T-helper 22 cell (primary cell): ENCODE results near the gene AKR1D1.
"Not testable (repeated sequence)": the region's sequence is repeated elsewhere in the genome, so short reads cannot be mapped to it uniquely, and the experiment has no call there.

ENCODE experiments used
- DNase-seq: peaks from one replicate; pipeline ENCODE4 v3.0.0-alpha.2; 2020; ENCODE audit warnings: low read depth

AKR1D1 gene, protein sequence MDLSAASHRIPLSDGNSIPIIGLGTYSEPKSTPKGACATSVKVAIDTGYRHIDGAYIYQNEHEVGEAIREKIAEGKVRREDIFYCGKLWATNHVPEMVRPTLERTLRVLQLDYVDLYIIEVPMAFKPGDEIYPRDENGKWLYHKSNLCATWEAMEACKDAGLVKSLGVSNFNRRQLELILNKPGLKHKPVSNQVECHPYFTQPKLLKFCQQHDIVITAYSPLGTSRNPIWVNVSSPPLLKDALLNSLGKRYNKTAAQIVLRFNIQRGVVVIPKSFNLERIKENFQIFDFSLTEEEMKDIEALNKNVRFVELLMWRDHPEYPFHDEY

DNA sequence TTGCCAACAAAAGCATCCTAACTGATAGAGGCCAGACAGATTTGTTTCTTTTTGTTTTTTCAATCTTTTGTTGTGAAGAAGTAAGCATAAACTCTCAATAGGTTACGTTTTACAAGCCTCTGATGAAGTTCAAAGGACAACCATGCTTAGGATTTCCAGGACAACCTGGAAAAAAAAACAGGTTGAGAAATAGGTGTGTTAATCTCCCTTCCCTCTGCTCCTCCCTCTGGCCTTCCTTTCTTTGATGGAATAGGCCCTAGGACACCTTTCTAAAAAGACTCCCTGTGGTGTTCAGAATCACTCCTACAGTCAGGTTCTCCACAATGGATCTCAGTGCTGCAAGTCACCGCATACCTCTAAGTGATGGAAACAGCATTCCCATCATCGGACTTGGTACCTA is at the start of gene AKR1D1:
Gene AKR1D1 (plus strand): TSS at position 264 of the 400 bp plus-strand sequence. CDS start 60 bp downstream, at position 324.
- DNase-seq, result no peak

GRCh38 chr7:138027100-138027499 is 49.2 kb upstream of the AKR1D1 start:
- no peak for DNase-seq

DNA sequence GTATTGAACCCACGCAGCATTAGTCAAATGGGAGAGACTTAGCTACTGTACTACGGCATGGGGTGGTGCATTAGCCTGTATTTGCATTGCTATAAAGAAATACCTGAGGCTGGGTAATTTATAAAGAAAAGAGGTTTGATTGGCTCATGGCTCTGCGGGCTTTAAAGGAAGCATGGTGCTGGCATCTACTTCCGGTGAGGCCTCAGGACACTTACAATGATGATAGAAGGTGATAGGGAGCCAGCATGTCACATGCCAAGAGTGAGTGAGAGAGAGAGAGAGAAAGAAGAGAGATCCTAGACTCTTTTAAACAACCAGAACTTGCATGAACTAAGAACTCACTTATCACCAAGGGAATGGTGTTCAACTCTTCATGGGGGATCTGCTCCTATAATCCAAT is 47.1 kb upstream of the AKR1D1 start:
- DNase-seq, result no peak

DNA sequence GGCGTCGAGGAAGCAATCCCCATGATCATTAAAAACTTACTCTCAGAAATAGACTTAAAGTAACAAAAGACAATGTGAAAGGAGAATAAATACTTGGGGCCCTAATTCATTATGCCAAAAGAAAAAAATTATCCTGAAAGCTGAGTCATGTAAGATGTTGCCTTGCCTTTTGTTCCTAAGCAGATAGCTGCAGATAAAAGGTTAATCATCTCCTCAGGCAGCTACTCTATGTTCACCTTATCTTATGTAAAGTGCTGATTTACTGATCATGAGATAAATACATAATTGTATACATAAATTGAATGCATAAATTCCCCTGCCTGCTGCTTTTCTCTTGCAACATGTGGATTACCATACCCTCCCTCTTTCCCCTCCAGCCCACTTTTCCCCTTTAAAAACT is 46.3 kb upstream of the AKR1D1 start:
- no peak for DNase-seq

DNA sequence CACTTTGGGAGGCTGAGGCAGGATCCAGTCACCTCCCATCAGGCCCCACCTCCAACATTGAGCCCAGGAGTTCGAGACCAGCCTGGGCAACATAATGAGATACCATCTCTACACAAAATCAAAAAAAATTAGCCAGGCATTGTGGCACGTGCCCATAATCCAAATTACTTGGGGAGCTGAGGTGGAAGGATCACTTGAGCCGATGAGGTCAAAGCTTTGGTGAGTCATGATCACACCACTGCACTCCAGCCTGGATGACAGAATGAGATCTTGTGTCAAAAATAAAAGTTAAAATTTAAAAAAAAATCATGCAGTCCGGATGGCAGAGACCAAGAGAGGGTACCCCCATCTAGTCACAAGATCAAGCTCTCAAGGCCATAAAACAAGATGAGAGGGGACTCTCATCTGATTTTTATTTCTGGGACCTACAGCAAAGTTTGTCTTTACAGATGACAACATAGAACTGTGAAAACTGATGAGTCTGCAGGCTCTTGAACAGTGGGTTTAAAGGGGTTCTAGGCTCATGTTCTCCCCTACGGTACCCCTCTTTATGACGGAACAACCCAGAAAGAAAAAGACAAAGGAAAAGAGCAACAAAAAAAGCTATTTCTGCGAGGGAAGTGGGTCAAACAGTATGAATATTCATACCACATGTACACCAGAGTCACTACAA is 45.4 kb upstream of the AKR1D1 start:
- DNase-seq, result no peak

- DNase-seq, result no peak
Observed at GRCh38 chr7:138032186-138032585, 44.1 kb upstream of the AKR1D1 start.

DNA sequence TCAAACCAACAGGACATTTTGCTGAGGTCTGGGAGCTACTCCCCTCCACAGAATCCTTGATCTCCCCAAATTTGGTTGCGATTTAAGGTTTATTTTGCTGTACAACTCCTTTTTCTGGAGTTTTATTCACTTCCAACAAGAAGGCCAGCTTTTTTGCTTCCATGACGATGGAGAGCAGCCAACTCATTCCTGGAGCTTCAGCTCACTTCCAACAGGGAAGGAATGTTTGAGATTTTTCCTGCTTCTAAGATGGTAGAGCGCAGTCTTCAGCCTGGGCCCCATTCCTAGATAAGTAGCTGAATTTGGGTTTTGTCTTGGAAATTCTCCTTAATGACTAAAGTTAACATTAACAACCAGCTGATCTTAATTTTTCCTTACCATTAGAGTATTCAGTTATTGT is 43.5 kb upstream of the AKR1D1 start:
- DNase-seq, result no peak

GRCh38 chr7:138033241-138033640 is 43.0 kb upstream of the AKR1D1 start:
- DNase-seq, result no peak

- no peak for DNase-seq
Observed at GRCh38 chr7:138036135-138036534, 40.1 kb upstream of the AKR1D1 start.

GRCh38 chr7:138040063-138040462 is 36.2 kb upstream of the AKR1D1 start:
- not testable (repeated sequence) for DNase-seq

GRCh38 chr7:138044897-138045296 is 31.4 kb upstream of the AKR1D1 start:
- DNase-seq, result no peak

DNA sequence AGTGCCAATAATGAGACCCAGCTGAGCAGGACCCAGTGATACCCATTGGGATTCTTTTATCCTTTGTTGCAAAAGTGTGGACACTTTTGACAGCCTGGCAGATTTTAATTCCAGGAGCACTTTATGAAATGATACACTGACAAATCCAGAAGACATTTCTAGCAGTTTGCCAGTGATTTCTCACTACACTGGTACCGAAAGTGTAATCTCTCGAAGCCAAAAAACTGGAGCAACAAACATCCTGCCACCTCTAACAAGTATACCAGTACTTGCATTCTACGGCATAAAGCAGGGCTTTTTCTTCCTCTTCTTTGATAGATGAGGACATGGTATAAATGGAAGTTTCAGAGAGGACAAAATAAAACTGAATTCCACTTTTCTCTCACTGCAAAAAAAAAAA is 28.4 kb upstream of the AKR1D1 start:
- no peak for DNase-seq

GRCh38 chr7:138049505-138050116 is 26.6 kb upstream of the AKR1D1 start:
- no peak for DNase-seq

GRCh38 chr7:138051712-138052247 is 24.5 kb upstream of the AKR1D1 start:
- not testable (repeated sequence) for DNase-seq

DNA sequence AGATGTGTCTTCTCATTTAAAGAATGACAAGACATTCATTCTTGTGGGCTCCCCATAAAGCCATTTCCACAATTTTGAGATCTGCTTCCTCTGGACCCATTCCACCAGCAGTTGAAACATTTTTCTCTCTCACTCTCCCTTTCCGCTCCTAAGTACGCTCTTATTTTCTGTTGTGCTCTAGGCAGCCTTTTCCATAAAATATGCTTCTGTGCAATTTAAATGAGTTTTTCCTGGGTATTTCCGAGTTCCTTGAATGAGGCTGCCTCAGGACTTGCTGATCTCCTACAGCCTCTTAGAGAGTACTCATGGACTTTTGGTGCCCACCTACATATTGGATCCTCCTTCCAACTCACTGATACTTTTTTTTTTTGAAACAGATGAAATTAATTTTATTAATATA is 23.6 kb upstream of the AKR1D1 start:
- DNase-seq, result no peak

DNA sequence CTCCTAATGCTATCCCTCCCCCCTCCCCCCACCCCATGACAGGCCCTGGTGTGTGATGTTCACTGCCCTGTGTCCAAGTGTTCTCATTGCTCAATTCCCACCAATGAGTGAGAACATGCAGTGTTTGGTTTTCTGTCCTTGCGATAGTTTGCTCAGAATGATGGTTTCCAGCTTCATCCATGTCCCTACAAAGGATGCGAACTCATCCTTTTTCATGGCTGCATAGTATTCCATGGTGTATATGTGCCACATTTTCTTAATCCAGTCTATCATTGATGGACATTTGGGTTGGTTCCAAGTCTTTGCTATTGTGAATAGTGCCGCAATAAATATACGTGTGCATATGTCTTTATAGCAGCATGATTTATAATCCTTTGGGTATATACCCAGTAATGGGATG is 20.6 kb upstream of the AKR1D1 start:
- DNase-seq, result not testable (repeated sequence)

DNA sequence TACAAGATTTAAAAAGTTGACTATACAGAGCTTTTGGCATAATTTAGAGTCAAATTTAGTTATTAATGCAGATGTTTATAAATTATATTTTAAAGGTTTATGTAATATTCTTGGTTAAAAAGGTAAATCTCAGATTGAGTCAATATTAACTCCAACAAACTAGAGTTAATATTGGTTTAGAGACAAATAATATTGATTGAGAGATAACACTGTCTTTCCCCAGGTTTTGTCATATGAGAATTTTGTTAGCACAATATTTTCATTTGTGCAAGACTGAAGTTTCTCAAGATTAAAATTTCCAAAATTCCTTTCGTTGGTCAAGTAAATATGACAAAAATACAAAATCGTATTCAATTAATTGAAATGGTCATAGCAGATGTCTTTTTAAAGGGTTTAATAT is 12.9 kb upstream of the AKR1D1 start:
- no peak for DNase-seq

DNA sequence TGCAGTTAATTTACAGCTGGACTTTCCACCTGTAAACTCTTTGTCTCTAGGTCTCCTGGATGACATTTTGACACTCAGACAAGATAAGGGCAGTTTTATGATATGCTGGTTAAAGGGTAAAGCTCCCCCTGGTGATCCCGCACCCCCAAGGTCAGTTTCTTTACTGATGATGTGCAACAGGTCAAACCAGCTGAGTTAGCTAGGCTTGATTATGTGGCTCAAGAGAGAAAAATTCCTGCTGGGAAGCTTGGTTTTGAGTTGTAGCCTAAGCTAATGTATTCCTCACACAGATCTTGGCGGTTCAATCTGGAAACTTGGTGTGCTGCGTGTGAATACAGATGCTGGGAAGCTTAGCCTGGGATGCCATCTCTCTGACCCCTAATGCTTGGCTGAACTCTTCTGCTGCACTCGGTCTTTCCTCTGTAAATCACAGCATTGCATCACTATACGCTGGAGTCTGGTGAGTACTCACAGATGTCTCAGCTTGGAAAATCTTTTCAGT is 11.4 kb upstream of the AKR1D1 start:
- no peak for DNase-seq

DNA sequence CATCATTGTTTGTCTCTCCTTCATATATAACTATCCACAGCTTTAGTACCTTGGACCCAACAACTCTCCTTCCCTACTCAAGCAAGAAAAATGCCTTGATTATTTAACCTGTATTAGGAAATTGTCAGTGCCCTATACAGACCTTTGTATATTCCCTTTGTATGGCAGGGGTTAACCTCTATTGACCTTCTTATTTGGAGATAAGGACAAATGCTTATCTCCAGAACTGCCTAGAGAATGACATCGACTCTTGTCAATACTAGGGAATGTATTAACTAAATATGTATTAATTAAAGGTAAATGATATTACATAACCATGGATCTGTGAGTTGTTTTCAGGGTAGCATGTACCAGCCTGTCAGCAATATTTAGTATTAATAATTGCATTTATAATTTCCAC is 10.4 kb upstream of the AKR1D1 start:
- DNase-seq, result no peak

GRCh38 chr7:138066954-138067394 is 9.3 kb upstream of the AKR1D1 start:
- no peak for DNase-seq

- no peak for DNase-seq
Observed at GRCh38 chr7:138067774-138068173, 8.5 kb upstream of the AKR1D1 start.

DNA sequence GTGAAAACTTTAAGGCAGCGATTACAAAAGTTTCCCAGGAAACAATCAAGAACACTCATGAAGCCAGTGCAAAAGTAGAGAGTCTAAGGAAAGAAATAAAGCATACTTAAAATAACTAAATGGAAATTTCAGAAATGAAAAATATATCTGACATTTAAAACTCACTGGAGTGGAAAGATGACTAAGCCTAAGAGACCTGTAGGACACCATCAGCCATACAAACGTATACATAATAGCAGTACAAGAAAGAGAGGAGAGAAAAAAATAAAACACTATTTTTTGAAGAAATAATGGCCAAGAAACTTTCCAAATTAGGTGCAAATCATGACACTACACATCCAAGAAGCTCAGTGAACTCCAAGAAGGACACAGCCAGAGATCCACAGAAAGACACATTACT is 5.4 kb upstream of the AKR1D1 start:
- no peak for DNase-seq

- no peak for DNase-seq
Observed at GRCh38 chr7:138072726-138073125, 3.5 kb upstream of the AKR1D1 start.
